CD14-positive monocyte (primary cell): ENCODE measurements around the gene TNFRSF14. TPM values are rescaled to one million over a fixed set of nuclear protein-coding genes. Genes with fewer than 3 reads are reported as not detected.

Experiments
- DNase-seq, 3 donors: peaks; one replicate each; pipeline ENCODE4 v3.0.0-alpha.2; 2011 to 2022
- H2AFZ ChIP-seq: 2 replicates; pipeline ENCODE4 v1.6.0; 2012; ENCODE audit warnings: mild to moderate bottlenecking, low read depth, low read length, inconsistent platforms; ENCODE audit not compliant: insufficient read depth, poor library complexity, severe bottlenecking
- H3K27ac ChIP-seq, 2 donors: 1 replicate in 1 of 2; 2 replicates in 1 of 2; pipeline ENCODE4 v1.5.1; 2012 to 2013; ENCODE audit warnings: low read length in 2 of 2, control low read depth in 1 of 2, inconsistent platforms in 1 of 2, low read depth in 1 of 2, mild to moderate bottlenecking in 1 of 2
- H3K27me3 ChIP-seq, 2 donors: one replicate each; pipeline versions ENCODE4 v1.6.0 to v1.6.1; 2011 to 2013; ENCODE audit warnings: low read length in 2 of 2; ENCODE audit not compliant: control insufficient read depth in 2 of 2, insufficient read depth in 2 of 2
- H3K36me3 ChIP-seq, 2 donors: replicated peaks in 1 of 2; 1 replicate in 1 of 2; 2 replicates in 1 of 2; pipeline versions ENCODE4 v1.5.1 to v1.6.1; 2012 to 2013; ENCODE audit warnings: low read length in 2 of 2, control low read depth in 1 of 2, inconsistent platforms in 1 of 2, mild to moderate bottlenecking in 1 of 2; ENCODE audit not compliant: insufficient read depth in 2 of 2, control insufficient read depth in 1 of 2
- H3K4me1 ChIP-seq, 2 donors: 1 replicate in 1 of 2; 2 replicates in 1 of 2; pipeline versions ENCODE4 v1.5.1 to v1.6.1; 2012 to 2013; ENCODE audit warnings: low read length in 2 of 2, control low read depth in 1 of 2, inconsistent platforms in 1 of 2, mild to moderate bottlenecking in 1 of 2, moderate library complexity in 1 of 2; ENCODE audit not compliant: insufficient read depth in 2 of 2, control insufficient read depth in 1 of 2
- H3K4me2 ChIP-seq: replicated peaks from 2 replicates; pipeline ENCODE3; 2012; ENCODE audit warnings: low read length, moderate library complexity, mild to moderate bottlenecking; ENCODE audit not compliant: poor library complexity, severe bottlenecking; ENCODE audit errors: extremely low read depth
- H3K4me3 ChIP-seq, 3 experiments: fragments of 200-600 bp in 1 of 3; sonication (generic) in 1 of 3; replicated peaks in 1 of 3; 1 replicate in 2 of 3; 2 replicates in 1 of 3; pipeline ENCODE4 v1.5.1; 2011 to 2013; ENCODE audit warnings: low read length in 3 of 3, mild to moderate bottlenecking in 3 of 3, control low read depth in 2 of 3, low read depth in 2 of 3, inconsistent platforms in 1 of 3, moderate library complexity in 1 of 3
- H3K79me2 ChIP-seq: 2 replicates; pipeline ENCODE4 v1.6.0; 2012; ENCODE audit warnings: mild to moderate bottlenecking, control low read depth, inconsistent platforms, low read length, moderate library complexity; ENCODE audit not compliant: insufficient read depth
- H3K9ac ChIP-seq: 2 replicates; pipeline ENCODE4 v1.6.0; 2017; ENCODE audit warnings: low read length, mild to moderate bottlenecking; ENCODE audit not compliant: insufficient read depth, poor library complexity, severe bottlenecking
- H3K9me3 ChIP-seq, 2 donors: replicated peaks in 1 of 2; 1 replicate in 1 of 2; 2 replicates in 1 of 2; pipeline versions ENCODE4 v1.5.1 to v1.6.1; 2012 to 2013; ENCODE audit warnings: low read length in 2 of 2, control low read depth in 1 of 2; ENCODE audit not compliant: control insufficient read depth in 1 of 2, insufficient read depth in 1 of 2
- H4K20me1 ChIP-seq: 2 replicates; pipeline ENCODE4 v1.6.0; 2012; ENCODE audit warnings: mild to moderate bottlenecking, low read length, control low read depth, moderate library complexity; ENCODE audit not compliant: insufficient read depth
- H3K27ac Mint-ChIP-seq, 7 donors: one replicate each; pipeline ENCODE4 v1.8.0; 2020; ENCODE audit warnings: mild to moderate bottlenecking in 7 of 7, mixed read lengths in 7 of 7, moderate library complexity in 6 of 7, inconsistent platforms in 2 of 7
- H3K27me3 Mint-ChIP-seq, 3 donors: one replicate each; pipeline ENCODE4 v1.8.0; 2021 to 2022; ENCODE audit warnings: low read depth in 3 of 3, mild to moderate bottlenecking in 3 of 3, mixed read lengths in 3 of 3, moderate library complexity in 3 of 3, inconsistent platforms in 1 of 3
- H3K36me3 Mint-ChIP-seq, 2 donors: one replicate each; pipeline ENCODE4 v1.8.0; 2020; ENCODE audit warnings: mixed read lengths in 2 of 2, inconsistent platforms in 1 of 2, mild to moderate bottlenecking in 1 of 2
- H3K4me1 Mint-ChIP-seq: one replicate; pipeline ENCODE4 v1.8.0; 2020; ENCODE audit warnings: mild to moderate bottlenecking, mixed read lengths
- H3K4me3 Mint-ChIP-seq, 2 donors: one replicate each; pipeline ENCODE4 v1.8.0; 2020; ENCODE audit warnings: mild to moderate bottlenecking in 2 of 2, mixed read lengths in 2 of 2, moderate library complexity in 1 of 2
- H3K9me3 Mint-ChIP-seq, 7 donors: one replicate each; pipeline ENCODE4 v1.8.0; 2020 to 2022; ENCODE audit warnings: mixed read lengths in 7 of 7, mild to moderate bottlenecking in 6 of 7, moderate library complexity in 6 of 7, inconsistent platforms in 2 of 7
- CTCF ChIP-seq: fragments of 200-600 bp; IDR thresholded peaks from one replicate; pipeline ENCODE4 v1.8.0; 2022; ENCODE audit warnings: antibody characterized with exemption, mild to moderate bottlenecking
- WGBS: methylation state at CpG from one replicate; pipeline ENCODE4 v1.1.5; 2013; ENCODE audit warnings: missing lambda C conversion rate; ENCODE audit not compliant: insufficient coverage; 5-methylcytosine and 5-hydroxymethylcytosine counted together
- intact Hi-C, 2 donors: fragments of 100-400 bp; cut with micrococcal nuclease; formaldehyde crosslinking; loops; one replicate each; pipeline versions ENCODE4 v1.15.0 to v1.15.1; 2023
- polyA plus RNA-seq, 3 donors: library from polyadenylated mRNA; depleted of rRNA in 1 of 3; unstranded in 2 of 3; stranded (reverse) in 1 of 3; fragments of 300-500 nt in 2 of 3; fragments of >200 nt in 1 of 3; fragmentation: Illumina TruSeq in 2 of 3; gene quantifications; 1 replicate in 2 of 3; 2 replicates in 1 of 3; pipeline ENCODE4 v1.2.3, GENCODE V29; 2012 to 2021

The TNFRSF14 gene
- polyA plus RNA-seq, 3 donors: 62.1 to 512 (median 64.4) TPM

- TF ChIP-seq CTCF: no peak
These were observed 39.8 kb downstream of the TNFRSF14 start for GRCh38 chr1:2595812-2596529.

GRCh38 chr1:2596530-2597333, 40.6 kb downstream of the TNFRSF14 start:
- Mint-ChIP-seq H3K27ac (no peak overlapping the region), H3K9me3 (peaks cover 0 to 14% (median 3%) of the 10 kb centered on the region in 7 donors), H3K27me3 (peaks cover 6 to 30% (median 9%) of the 10 kb centered on the region in 3 donors), H3K4me1 (peaks cover 5% of the 10 kb centered on the region), H3K36me3 (no peaks in the 10 kb centered on the region), H3K4me3 (no peak overlapping the region)
- H3K4me3 ChIP-seq: no peak overlapping the region
- no peak for TF ChIP-seq CTCF
- H3K36me3 ChIP-seq: no peaks in the 10 kb centered on the region
- no peaks in the 10 kb centered on the region for H4K20me1 ChIP-seq
- no peaks in the 10 kb centered on the region for H3K9me3 ChIP-seq
- intact Hi-C loops: no loop called here
- H3K79me2 ChIP-seq: no peaks in the 10 kb centered on the region
- peaks cover 4 to 9% of the 10 kb centered on the region in 2 donors for H3K4me1 ChIP-seq
- H3K9ac ChIP-seq: no peak overlapping the region
- H3K4me2 ChIP-seq: no peak overlapping the region
- no peak overlapping the region for H2AFZ ChIP-seq
- DNase-seq: no peak
- H3K27me3 ChIP-seq: no peaks in the 10 kb centered on the region
- H3K27ac ChIP-seq: no peak overlapping the region
- WGBS: 90% methylated on average over 23 of the region's 28 CpGs

More at GRCh38 chr1:2595812-2596529, 39.8 kb downstream of the TNFRSF14 start:
- Histone ChIP-seq H3K27me3 (no peaks in the 10 kb centered on the region), H3K4me2 (no peak overlapping the region), H3K4me1 (peaks cover 4 to 9% of the 10 kb centered on the region in 2 donors), H3K79me2 (no peaks in the 10 kb centered on the region), H3K4me3 (no peak overlapping the region), H4K20me1 (no peaks in the 10 kb centered on the region), H3K9ac (no peak overlapping the region), H3K36me3 (no peaks in the 10 kb centered on the region), H2AFZ (no peak overlapping the region), H3K27ac (no peak overlapping the region), H3K9me3 (no peaks in the 10 kb centered on the region)
- 88% methylated on average over 31 of the region's 31 CpGs for WGBS
- Mint-ChIP-seq H3K27me3 (peaks cover 6 to 28% (median 9%) of the 10 kb centered on the region in 3 donors), H3K4me3 (no peak overlapping the region), H3K27ac (no peak overlapping the region), H3K9me3 (peaks cover 0 to 13% (median 3%) of the 10 kb centered on the region in 7 donors), H3K4me1 (peaks cover 5% of the 10 kb centered on the region), H3K36me3 (no peaks in the 10 kb centered on the region)
- intact Hi-C loops: no loop called here
- DNase-seq: no peak
